Fibroblast of lung (primary cell): ENCODE data around the gene ARIH2. TPM values are rescaled to one million over a fixed set of nuclear protein-coding genes. Genes with fewer than 3 reads are reported as not detected.
A peak's percentile ranks its signal among the peaks of the same experiment; 100 is the strongest.

Source experiments
- DNase-seq, 2 donors: peaks; one replicate each; pipeline versions ENCODE4 v3.0.0 to v3.0.0-alpha.2; 2010; ENCODE audit warnings: low read depth in 2 of 2
- H2AFZ ChIP-seq: 2 replicates; pipeline ENCODE4 v1.5.1; 2012; ENCODE audit warnings: low read length, control low read depth, inconsistent platforms
- H3K27ac ChIP-seq: 2 replicates; pipeline ENCODE4 v1.5.1; 2011; ENCODE audit warnings: low read length, control low read depth; ENCODE audit not compliant: insufficient read depth
- H3K27me3 ChIP-seq: 2 replicates; pipeline ENCODE4 v1.5.1; 2011; ENCODE audit warnings: mild to moderate bottlenecking, low read length; ENCODE audit not compliant: control insufficient read depth, insufficient read depth
- H3K36me3 ChIP-seq: 2 replicates; pipeline ENCODE4 v1.5.1; 2011; ENCODE audit warnings: low read length; ENCODE audit not compliant: control insufficient read depth, insufficient read depth
- H3K4me1 ChIP-seq: 2 replicates; pipeline ENCODE4 v1.5.1; 2011; ENCODE audit warnings: low read length; ENCODE audit not compliant: control insufficient read depth, insufficient read depth; ENCODE audit errors: extremely low read depth
- H3K4me2 ChIP-seq: 2 replicates; pipeline ENCODE4 v1.5.1; 2011; ENCODE audit warnings: low read length, control low read depth; ENCODE audit not compliant: insufficient read depth; ENCODE audit errors: extremely low read depth
- H3K4me3 ChIP-seq, 4 experiments: fragments of 200-600 bp in 1 of 4; sonication (generic) in 1 of 4; replicated peaks in 1 of 4; 2 replicates each; pipeline ENCODE4 v1.5.1; 2011 to 2016; ENCODE audit warnings: low read length in 4 of 4, low read depth in 3 of 4, mild to moderate bottlenecking in 3 of 4, control low read depth in 2 of 4, inconsistent platforms in 1 of 4, mixed read lengths in 1 of 4; ENCODE audit not compliant: insufficient read depth in 1 of 4; ENCODE audit errors: control extremely low read depth in 1 of 4
- H3K79me2 ChIP-seq: 2 replicates; pipeline ENCODE4 v1.5.1; 2012; ENCODE audit warnings: mild to moderate bottlenecking, low read length, inconsistent platforms; ENCODE audit not compliant: control insufficient read depth, insufficient read depth
- H3K9ac ChIP-seq: 2 replicates; pipeline ENCODE4 v1.5.1; 2011; ENCODE audit warnings: mild to moderate bottlenecking, low read length, control low read depth; ENCODE audit not compliant: insufficient read depth
- H3K9me3 ChIP-seq: 2 replicates; pipeline ENCODE4 v1.5.1; 2012; ENCODE audit warnings: low read depth, low read length; ENCODE audit not compliant: control insufficient read depth, insufficient read depth
- H4K20me1 ChIP-seq: 2 replicates; pipeline ENCODE4 v1.5.1; 2011; ENCODE audit warnings: low read length; ENCODE audit not compliant: control insufficient read depth, insufficient read depth; ENCODE audit errors: extremely low read depth
- EZH2 ChIP-seq: IDR thresholded peaks from 2 replicates; pipeline ENCODE4 v1.5.1; 2012; ENCODE audit warnings: low read length, control low read depth, mild to moderate bottlenecking; ENCODE audit errors: missing control alignments
- polyA plus RNA-seq, 2 donors: library from polyadenylated mRNA; depleted of rRNA in 1 of 2; stranded (reverse) in 1 of 2; unstranded in 1 of 2; fragments of >200 nt; gene quantifications; 2 replicates each; pipeline ENCODE4 v1.2.1, GENCODE V29; 2011 to 2012; ENCODE audit warnings: missing spikeins in 1 of 2
- total RNA-seq: library from RNA; depleted of rRNA; stranded (reverse); fragments of >200 nt; gene quantifications from 2 replicates; pipeline ENCODE4 v1.2.1, GENCODE V29; 2014
- TF ChIP-seq, protein P1 (sequence below), 2 donors: IDR thresholded peaks in 1 of 2; conservative IDR thresholded peaks in 1 of 2; 1 replicate in 1 of 2; 2 replicates in 1 of 2; pipeline ENCODE4 v1.5.1; 2011 to 2012; ENCODE audit warnings: low read length in 2 of 2, control low read depth in 1 of 2, inconsistent platforms in 1 of 2, low read depth in 1 of 2, mild to moderate bottlenecking in 1 of 2

ARIH2 gene
- total and polyA plus RNA-seq, 2 donors (not counting 1 experiment from before 2014, with no cell fraction given) = 71.4 to 91.7 TPM

DNA sequence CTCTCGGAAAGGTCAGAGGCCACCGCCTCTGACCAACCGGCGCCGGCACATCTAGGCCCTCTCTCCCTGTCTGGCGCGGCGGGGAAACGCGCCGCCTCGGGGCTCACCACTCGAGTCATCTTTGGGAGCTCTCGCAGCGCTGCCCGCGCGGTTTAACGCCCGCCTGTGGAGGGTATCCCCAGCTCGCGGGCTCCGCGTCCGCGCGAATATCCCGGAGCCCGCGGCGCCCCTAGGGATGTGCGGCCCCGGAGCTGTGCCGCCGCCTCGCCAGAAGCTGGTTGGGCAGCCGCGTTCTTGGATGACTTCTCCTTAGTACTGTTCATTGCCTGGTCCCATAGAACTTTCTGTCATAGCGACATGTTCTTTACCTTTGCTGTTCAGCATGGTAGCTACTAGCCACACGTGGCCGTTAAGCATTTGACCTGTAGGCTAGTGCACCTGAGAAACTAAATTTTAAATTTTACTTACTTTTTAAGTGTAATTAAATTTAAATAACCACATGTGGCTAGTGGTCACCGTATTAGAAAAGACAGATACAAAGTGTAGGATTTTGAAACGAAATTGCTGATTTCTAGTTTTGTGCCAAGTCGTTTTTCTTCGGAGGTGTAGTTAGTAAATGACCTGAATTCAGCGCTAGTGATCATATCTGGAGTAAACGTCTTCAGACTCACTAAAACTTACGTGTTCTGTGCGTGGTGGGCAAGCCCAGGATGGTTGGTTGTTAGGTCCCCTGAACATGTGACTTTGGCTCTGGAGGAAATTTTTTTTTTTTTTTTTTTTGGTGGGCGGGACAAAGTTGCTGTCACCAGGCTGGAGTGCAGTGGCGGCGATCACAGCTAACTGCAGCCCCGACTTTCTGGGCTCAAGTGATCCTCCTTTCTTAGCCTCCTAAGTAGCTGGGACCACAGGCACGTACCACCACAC lies 835 bp downstream of the ARIH2 start:
- H3K4me1 ChIP-seq = no peaks in the 10 kb centered on the region
- TF ChIP-seq, protein P1, sequence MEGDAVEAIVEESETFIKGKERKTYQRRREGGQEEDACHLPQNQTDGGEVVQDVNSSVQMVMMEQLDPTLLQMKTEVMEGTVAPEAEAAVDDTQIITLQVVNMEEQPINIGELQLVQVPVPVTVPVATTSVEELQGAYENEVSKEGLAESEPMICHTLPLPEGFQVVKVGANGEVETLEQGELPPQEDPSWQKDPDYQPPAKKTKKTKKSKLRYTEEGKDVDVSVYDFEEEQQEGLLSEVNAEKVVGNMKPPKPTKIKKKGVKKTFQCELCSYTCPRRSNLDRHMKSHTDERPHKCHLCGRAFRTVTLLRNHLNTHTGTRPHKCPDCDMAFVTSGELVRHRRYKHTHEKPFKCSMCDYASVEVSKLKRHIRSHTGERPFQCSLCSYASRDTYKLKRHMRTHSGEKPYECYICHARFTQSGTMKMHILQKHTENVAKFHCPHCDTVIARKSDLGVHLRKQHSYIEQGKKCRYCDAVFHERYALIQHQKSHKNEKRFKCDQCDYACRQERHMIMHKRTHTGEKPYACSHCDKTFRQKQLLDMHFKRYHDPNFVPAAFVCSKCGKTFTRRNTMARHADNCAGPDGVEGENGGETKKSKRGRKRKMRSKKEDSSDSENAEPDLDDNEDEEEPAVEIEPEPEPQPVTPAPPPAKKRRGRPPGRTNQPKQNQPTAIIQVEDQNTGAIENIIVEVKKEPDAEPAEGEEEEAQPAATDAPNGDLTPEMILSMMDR (conservative IDR thresholded peaks at IDR 0.05 in 1 of 2, IDR thresholded peaks at IDR 0.05 in 1 of 2; ENCODE audit: low read depth in 1 of 2, low read length in 2 of 2) = no peak
- TF ChIP-seq EZH2 = no peak
- H2AFZ ChIP-seq = no peak overlapping the region
- peak overlapping the region; percentile 95 for H3K9ac ChIP-seq
- H3K27ac ChIP-seq = peak overlapping the region; percentile 91
- H3K36me3 ChIP-seq = no peaks in the 10 kb centered on the region
- H3K79me2 ChIP-seq = peaks cover 39% of the 10 kb centered on the region
- no peaks in the 10 kb centered on the region for H3K9me3 ChIP-seq
- no peaks in the 10 kb centered on the region for H4K20me1 ChIP-seq
- DNase-seq = peak; percentile 30 to 52
- H3K4me3 ChIP-seq = peak overlapping the region; percentile 81 to 87 (median 84)
- H3K27me3 ChIP-seq = no peaks in the 10 kb centered on the region
- peak overlapping the region; percentile 98 for H3K4me2 ChIP-seq

DNA sequence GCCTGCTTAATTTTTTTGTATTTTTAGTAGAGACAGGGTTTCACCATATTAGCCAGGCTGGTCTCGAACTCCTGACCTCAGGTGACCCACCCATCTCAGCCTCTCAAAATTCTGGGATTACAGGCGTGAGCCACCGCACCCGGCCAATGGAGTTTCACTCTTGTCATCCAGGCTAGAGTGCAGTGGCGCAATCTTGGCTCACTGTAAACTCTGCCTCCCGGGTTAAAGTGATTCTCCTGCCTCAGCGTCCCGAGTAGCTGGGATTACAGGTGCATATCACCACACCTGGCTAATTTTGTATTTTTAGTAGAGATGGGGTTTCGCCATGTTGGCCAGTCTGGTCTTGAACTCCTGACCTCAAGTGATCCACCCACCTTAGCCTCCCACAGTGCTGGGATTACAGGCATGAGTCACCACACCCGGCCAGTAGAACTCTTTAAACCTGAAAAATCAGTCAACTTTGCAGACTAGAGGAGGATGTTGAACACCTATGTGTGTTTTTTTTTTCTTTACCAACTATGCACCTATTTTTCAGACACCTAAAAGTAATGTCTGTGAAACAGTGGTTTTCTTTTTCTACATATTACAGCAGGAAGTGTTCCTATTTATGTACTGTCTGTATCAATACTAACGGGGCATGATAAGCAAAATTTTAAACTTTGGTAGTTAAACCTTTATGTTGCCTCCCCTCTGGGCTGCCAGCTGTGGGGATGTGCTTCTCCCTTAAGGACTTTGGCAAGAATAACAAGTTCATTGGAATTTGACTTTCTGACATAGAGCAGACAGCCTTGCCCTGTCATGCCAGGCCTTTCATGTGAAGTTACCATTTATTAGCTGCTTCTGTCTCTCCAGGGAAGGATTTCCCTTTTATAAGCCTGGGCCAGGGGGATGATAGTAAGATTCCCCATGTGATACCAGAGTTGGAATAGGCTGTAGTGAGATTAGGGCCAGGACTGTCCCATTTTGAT lies 8.1 kb downstream of the ARIH2 start:
- H3K27me3 ChIP-seq = no peaks in the 10 kb centered on the region
- no peak overlapping the region for H3K9ac ChIP-seq
- H3K9me3 ChIP-seq = no peaks in the 10 kb centered on the region
- H3K4me3 ChIP-seq = no peak overlapping the region
- H4K20me1 ChIP-seq = no peaks in the 10 kb centered on the region
- H3K4me1 ChIP-seq = peaks cover 9% of the 10 kb centered on the region
- TF ChIP-seq, protein P1 (conservative IDR thresholded peaks at IDR 0.05 in 1 of 2, IDR thresholded peaks at IDR 0.05 in 1 of 2; ENCODE audit: low read depth in 1 of 2, low read length in 2 of 2) = no peak
- no peak for TF ChIP-seq EZH2
- H3K79me2 ChIP-seq = peaks cover 66% of the 10 kb centered on the region
- no peak overlapping the region for H2AFZ ChIP-seq
- H3K36me3 ChIP-seq = peaks cover 4% of the 10 kb centered on the region
- no peak for DNase-seq
- H3K27ac ChIP-seq = no peak overlapping the region
- no peak overlapping the region for H3K4me2 ChIP-seq

DNA sequence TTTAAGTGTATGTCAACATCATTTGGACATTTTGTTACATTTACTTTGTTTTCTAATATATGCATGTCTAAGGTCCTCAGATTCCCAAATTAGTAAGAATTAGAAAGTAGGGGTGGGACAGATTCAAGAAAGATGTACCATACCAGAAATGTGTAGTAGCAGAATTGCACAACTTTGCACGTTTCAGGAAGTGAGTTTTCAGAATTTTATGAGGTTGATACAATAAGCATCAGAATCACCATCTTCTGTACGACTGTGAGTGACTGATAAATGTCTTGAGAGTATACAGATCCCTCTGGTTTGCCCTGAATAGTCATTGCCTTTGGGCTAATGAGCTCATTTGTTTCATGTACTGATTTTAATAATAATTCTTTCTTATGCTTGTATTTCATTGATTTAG lies 9.3 kb downstream of the ARIH2 start:
- Histone ChIP-seq H3K4me1 (peaks cover 9% of the 10 kb centered on the region), H3K27me3 (no peaks in the 10 kb centered on the region), H4K20me1 (no peaks in the 10 kb centered on the region), H2AFZ (no peak overlapping the region), H3K9me3 (no peaks in the 10 kb centered on the region), H3K79me2 (peaks cover 66% of the 10 kb centered on the region), H3K4me3 (no peak overlapping the region), H3K4me2 (no peak overlapping the region), H3K9ac (no peak overlapping the region), H3K36me3 (peaks cover 4% of the 10 kb centered on the region), H3K27ac (no peak overlapping the region)
- no peak for DNase-seq
- TF ChIP-seq EZH2 = no peak
- TF ChIP-seq, protein P1 (conservative IDR thresholded peaks at IDR 0.05 in 1 of 2, IDR thresholded peaks at IDR 0.05 in 1 of 2; ENCODE audit: low read depth in 1 of 2, low read length in 2 of 2) = no peak
